GM21390 (cell line): ENCODE results near the gene BCL11B.

Experiments
- ATAC-seq: cut with Tn5 transposase; IDR thresholded peaks from one replicate; pipeline ENCODE4 v1.9.1; 2021; ENCODE audit not compliant: unreplicated experiment

BCL11B gene

GRCh38 chr14:99226687-99227086, 45.3 kb downstream of the BCL11B start:
- no peak for ATAC-seq

DNA sequence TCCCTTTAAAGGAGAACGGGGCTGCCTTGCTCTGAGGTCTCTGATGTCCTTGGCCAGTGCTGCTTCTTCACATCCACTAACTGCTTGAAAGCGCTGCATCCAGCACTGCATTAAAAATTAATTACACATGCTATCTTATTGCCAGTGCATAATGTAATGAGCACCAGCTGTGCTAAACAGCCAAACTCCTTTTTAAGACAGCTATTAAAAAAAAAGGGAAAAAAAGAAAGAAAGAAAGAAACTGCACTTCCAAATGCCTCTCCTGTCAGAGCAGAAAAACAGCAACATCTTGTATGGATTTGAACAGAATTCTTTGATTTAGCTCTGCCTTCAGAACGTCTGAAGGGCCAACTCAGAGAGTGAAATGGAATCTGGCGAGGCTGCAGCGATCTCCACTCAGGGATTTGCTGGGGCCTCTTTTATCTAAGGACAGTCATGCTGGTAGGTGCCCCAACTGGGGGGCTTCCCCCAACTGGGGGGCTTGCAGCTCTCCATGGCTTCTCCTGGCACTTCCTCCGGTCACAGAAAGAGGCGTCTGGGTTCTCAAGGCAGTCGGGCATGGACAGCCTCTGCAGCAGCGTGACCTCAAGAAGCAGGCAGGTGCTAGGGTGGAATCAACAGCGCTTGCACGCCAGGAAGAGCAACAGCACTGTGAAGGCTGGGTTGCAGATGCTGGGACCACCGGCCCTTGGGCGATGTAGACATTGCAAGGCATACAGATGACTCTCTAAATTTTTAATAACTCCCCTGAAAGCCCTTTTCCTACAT, 46.4 kb downstream of the BCL11B start:
- no peak for ATAC-seq

DNA sequence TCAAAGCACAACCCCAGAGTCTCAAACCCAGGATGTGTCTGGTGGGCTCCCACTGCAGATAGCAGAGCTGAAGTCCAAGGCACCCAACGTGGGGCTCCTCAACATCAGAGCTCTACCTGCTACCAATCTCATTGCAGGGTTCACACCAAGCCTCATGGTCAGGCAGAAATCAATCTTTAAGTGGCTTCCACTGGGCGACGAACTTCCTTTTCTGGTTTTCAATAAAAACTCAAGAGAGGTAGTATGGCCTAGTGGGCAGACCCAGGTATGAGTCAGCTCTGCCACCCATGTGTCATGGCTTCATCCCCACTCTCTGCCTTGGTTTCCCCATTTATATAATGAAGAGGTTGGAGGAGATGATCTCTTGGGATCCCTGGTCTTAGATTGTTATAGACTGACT, 47.0 kb downstream of the BCL11B start:
- no peak for ATAC-seq

- ATAC-seq = no peak
Measured at GRCh38 chr14:99224116-99224910, 47.7 kb downstream of the BCL11B start.

- no peak for ATAC-seq
Measured at GRCh38 chr14:99221445-99221844, 50.6 kb downstream of the BCL11B start.

GRCh38 chr14:99217066-99217955, 54.7 kb downstream of the BCL11B start:
- ATAC-seq = no peak

DNA sequence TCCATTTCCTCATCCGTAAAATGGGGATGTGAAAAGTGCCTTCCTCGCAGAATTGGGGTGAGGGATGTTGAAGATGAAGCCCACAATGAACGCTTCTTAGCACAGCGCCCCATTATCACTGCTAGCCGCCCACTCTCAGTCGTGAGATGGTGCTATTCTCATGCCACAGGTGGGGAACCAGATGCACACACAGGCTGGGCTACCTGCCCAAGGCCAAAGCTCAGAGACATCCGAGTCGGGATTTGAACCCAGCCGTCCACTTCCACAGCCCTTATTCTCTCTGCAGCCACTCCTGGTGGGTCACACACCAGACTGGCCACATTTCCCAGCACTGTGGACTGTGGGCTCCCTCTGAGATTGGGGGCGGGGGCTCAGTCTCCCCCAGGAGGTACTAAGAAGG, 55.8 kb downstream of the BCL11B start:
- no peak for ATAC-seq

GRCh38 chr14:99215277-99215676, 56.7 kb downstream of the BCL11B start:
- no peak for ATAC-seq

DNA sequence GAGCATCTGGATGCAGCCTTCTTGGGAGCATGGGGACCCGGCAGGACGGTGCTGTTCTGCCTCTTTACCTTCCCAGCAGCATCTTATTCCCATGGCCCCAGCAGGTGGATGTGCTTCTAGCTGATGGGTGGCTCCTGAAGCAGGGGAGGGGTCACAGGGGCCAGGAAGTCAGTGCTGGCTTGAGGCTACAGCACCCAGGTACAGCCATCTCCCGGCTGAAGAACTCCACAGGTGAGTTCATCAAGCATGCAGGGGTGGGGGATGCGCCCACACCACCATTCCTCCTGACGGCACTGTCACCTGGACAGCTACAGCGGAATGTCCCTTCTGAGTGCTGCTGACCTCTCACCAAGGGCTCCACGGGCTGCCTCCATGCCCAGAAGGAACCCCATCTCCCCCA, 57.3 kb downstream of the BCL11B start:
- ATAC-seq = no peak

DNA sequence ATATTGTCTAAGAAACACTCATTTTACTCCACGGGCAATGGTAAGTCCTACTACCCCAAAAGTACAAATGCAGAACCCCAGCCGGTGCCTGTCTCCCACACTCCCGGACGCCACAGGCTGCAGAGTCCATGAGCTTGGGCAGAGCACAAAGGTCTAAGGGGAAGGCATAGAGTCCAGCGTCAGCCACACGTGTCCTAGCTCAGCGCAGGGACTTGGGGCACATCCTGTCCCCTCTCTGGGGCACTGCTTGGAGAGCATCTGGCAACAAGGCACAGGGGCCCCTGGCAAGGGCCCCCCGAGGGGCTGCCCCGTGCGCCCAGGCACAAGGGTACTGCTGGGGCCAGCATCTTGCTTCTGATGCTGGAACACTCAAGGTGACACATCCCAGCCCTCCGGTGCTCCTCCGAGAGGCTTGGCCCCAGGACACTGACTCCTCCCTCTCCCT, 58.4 kb downstream of the BCL11B start:
- no peak for ATAC-seq

GRCh38 chr14:99213101-99213500, 58.9 kb downstream of the BCL11B start:
- no peak for ATAC-seq

- ATAC-seq = no peak
Measured at GRCh38 chr14:99212646-99213045, 59.4 kb downstream of the BCL11B start.

- ATAC-seq = no peak
Measured at GRCh38 chr14:99212199-99212598, 59.8 kb downstream of the BCL11B start.

GRCh38 chr14:99211410-99211809, 60.6 kb downstream of the BCL11B start:
- ATAC-seq = no peak

GRCh38 chr14:99210333-99210732, 61.7 kb downstream of the BCL11B start:
- ATAC-seq = no peak

- no peak for ATAC-seq
Measured at GRCh38 chr14:99209409-99209808, 62.6 kb downstream of the BCL11B start.

- no peak for ATAC-seq
Measured at GRCh38 chr14:99208318-99208717, 63.7 kb downstream of the BCL11B start.

- no peak for ATAC-seq
Measured at GRCh38 chr14:99207456-99207855, 64.5 kb downstream of the BCL11B start.

- no peak for ATAC-seq
Measured at GRCh38 chr14:99206090-99206489, 65.9 kb downstream of the BCL11B start.

DNA sequence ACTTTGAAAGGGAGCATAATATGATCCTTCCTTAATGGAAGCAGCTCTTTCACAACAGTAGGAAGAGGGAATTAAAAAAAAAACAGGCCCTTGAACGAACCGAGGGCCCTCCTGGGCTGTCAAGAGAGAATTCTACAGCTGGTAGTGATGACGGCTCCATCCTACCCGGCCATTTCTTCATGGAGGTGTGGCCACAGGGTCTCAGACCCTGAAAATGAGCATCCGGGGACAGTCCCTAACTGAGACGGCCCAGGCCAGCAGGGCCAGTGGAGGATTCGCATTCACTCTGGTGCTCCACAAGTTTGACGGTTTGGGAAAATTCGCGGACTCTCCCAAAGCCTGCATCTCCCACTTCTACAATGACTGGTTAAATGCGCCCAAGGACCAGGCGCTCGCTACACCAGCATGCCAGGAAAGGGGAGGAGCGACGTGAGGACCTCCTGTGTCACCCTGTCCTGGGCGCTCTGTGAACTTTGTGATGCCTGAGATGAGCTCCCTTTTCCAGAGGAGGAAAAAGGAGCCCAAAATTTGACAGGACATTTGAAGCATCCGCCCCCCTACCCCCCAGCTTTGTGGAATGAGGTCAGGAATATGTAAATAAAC, 66.8 kb downstream of the BCL11B start:
- ATAC-seq = no peak

GRCh38 chr14:99203801-99204200, 68.2 kb downstream of the BCL11B start:
- ATAC-seq = no peak
